GM19025 (cell line): ENCODE measurements around the gene IFITM2.
"Not testable (repeated sequence)": the region's sequence is repeated elsewhere in the genome, so short reads cannot be mapped to it uniquely, and the experiment has no call there.

ENCODE experiments used
- ATAC-seq: cut with Tn5 transposase; IDR thresholded peaks from one replicate; pipeline ENCODE4 v1.9.1; 2021; ENCODE audit warnings: mild to moderate bottlenecking, low read depth, moderate library complexity; ENCODE audit not compliant: unreplicated experiment

Gene IFITM2

DNA sequence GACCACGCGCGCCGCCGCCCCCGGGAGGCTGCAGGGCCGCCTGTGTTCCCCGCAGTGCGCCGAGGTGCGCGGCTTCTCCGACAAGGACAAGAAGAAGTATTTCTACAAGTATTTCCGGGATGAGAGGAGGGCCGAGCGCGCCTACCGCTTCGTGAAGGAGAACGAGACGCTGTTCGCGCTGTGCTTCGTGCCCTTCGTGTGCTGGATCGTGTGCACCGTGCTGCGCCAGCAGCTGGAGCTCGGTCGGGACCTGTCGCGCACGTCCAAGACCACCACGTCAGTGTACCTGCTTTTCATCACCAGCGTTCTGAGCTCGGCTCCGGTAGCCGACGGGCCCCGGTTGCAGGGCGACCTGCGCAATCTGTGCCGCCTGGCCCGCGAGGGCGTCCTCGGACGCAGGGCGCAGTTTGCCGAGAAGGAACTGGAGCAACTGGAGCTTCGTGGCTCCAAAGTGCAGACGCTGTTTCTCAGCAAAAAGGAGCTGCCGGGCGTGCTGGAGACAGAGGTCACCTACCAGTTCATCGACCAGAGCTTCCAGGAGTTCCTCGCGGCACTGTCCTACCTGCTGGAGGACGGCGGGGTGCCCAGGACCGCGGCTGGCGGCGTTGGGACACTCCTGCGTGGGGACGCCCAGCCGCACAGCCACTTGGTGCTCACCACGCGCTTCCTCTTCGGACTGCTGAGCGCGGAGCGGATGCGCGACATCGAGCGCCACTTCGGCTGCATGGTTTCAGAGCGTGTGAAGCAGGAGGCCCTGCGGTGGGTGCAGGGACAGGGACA lies 26.7 kb upstream of the IFITM2 start:
- ATAC-seq: no peak

DNA sequence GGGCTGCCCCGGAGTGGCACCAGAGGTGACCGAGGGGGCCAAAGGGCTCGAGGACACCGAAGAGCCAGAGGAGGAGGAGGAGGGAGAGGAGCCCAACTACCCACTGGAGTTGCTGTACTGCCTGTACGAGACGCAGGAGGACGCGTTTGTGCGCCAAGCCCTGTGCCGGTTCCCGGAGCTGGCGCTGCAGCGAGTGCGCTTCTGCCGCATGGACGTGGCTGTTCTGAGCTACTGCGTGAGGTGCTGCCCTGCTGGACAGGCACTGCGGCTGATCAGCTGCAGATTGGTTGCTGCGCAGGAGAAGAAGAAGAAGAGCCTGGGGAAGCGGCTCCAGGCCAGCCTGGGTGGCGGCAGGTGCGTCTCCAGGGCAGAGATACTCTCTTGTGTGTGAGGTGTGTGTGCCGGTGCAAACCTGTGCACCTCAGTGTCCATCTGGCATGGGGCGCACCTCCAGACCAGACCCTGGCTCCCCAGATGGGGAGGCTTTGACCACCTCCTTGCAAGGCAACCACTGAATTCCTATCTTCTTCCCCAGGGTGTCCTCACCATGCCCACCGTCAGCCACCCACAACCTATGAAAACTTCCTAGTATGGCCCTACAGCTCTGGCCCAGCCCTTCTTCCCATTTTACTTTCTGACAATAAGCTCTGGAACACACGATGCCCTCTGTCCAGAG lies 26.0 kb upstream of the IFITM2 start:
- no peak for ATAC-seq

DNA sequence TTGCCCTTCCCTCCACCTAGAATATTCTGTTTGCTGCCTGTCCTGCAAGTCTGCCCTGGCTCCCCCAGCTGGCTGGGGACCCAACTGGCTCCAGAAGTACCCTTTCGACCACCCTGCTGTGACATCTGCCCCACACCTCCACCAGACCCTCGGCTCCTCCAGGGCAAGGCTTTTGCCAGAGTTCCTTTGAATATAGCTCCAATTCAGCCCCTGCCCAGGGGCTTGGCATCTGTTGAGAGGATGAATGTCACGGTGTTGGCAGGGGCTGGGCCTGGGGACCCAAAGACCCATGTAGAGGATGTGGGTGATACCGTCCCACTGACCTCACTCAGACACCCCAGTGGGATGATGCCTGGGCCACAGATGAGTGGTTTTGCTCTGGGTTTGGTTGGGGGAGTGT lies 25.4 kb upstream of the IFITM2 start:
- no peak for ATAC-seq

DNA sequence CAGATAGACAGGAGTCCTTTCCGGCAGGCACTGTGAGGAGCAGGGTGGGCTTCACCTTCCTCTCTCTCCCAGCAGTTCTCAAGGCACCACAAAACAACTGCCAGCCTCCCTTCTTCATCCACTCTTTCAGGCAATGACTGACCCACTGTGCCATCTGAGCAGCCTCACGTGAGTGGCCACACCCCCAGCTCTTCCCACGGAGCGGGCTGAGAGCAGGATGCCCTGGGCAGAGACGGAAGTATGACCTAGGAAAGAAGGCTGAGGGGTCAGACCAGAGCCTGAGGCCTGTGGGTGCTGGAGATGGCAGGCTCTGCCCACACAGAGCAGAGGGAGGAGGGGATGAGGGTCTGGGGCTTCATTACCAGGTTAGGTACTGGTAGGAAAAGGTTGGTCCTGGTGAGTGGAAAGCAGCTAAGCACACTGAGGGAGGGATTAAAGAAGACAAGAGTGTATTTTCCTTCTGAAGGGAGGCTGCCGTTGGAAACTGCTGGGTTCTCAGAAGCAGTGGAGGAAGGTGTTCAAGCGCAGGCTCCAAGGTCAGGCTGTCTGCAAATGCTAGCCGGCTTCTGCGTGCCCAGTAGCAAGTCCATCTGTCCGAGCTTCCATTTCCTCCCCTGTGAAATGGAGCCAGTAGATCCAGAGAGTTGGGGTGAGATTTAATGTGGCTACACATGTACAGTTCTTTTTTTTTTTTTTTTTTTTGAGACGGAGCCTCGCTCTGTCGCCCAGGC lies 24.8 kb upstream of the IFITM2 start:
- ATAC-seq: no peak

DNA sequence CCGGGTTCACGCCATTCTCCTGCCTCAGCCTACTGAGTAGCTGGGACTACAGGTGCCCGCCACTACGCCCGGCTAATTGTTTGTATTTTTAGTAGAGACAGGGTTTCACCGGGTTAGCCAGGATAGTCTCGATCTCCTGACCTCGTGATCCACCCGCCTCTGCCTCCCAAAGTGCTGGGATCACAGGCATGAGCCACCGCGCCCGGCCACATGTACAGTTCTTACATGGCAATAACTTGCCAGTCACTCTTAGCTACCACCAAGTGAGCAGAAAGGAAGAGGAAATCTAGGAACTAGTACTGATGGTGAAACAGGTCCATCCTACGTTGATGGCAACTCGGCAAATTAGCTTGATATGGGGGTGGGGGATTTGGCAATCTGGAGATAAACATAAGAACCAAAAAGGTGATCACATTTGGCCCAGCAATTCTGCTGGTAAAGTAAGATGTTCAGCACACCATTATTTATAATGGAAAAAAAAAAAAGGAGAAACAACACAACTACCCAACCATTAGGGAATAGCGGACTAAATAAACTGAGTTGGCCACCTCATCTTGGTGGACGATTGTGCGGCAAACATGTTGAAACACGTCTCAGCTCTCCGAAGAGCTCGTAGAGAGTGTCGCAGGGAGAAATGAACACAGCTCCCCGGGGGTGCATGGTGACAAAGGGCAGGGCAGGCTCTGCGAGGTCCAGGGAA lies 24.1 kb upstream of the IFITM2 start:
- ATAC-seq: no peak

DNA sequence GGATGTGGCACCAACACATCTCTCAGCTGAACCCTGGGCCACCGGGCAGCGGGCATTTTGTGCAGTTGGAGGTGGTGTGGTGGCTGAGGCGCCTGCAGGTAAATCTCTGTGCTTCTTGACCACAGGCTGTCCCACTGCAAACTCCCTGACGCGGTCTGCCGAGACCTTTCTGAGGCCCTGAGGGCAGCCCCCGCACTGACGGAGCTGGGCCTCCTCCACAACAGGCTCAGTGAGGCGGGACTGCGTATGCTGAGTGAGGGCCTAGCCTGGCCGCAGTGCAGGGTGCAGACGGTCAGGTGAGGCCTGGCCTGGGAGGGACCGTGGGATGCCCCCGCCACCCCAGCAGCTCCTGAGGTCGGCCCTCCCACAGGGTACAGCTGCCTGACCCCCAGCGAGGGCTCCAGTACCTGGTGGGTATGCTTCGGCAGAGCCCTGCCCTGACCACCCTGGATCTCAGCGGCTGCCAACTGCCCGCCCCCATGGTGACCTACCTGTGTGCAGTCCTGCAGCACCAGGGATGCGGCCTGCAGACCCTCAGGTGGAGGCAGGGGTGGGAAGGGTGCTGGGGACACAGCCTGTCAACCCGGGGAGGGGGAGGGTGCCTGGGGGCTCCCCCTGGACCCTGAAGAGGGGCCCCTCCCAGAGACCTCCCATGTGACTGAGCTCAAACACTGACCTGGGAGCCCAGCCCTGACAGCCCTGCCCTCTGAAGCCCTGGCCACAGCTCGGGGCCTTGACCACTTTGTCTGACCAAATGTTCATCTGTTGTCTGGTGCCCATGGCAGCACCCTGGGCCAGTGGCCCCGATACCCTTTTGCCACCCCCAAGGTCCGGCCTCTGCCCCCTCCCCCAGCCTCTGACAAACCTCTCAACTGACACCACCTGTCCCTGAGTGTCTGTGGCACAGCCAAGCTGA lies 23.3 kb upstream of the IFITM2 start:
- no peak for ATAC-seq

DNA sequence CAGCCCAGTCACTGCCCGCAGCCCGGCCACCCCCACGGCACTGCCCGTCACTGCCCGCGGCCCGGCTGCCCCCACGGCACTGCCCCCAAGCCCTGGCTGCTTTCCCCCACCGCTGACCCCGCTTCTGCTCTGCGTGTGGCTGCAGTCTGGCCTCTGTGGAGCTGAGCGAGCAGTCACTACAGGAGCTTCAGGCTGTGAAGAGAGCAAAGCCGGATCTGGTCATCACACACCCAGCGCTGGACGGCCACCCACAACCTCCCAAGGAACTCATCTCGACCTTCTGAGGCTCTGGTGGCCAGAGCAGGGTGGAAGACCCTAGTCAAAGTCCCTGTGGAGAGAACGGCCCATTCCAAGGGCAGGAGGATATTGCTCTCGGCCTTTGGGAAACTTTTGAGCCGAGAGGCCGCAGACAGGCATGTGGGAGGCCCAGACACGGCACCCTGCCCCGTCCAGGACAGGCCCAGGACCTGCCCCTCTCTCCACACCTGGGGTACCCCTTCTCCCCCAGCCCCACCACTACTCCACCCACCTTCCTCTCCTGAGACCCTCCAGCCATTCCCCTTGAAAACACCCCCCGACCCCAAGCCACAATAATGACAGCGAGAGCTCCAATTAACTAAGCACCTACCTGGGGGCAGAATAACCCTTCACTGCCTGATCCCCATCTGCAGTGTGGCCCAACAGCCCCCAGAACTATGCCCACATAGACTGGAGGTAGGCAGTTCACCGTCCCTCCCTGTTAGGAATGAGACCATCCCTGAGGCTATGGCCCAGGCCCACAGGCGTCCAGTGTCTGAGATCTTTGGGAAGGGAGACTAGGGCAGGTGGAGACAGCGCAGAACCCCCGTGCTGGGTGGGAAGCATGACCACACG lies 22.4 kb upstream of the IFITM2 start:
- no peak for ATAC-seq

DNA sequence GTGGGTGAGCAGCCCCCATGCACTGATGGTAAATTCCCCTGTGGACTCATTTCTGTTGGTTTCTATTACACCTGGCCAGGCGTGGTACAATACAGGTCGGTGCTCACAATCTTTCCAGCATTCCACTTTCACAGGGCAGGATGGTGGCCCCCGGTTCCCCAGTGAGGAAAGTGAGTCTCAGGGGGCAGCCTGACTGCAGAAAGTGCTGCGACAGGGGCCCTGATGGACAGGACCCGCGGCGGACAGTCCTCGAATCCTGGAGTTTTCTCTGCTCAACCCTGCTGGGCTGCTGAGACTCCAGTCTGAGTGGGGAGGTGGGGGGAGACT lies 21.8 kb upstream of the IFITM2 start:
- no peak for ATAC-seq

DNA sequence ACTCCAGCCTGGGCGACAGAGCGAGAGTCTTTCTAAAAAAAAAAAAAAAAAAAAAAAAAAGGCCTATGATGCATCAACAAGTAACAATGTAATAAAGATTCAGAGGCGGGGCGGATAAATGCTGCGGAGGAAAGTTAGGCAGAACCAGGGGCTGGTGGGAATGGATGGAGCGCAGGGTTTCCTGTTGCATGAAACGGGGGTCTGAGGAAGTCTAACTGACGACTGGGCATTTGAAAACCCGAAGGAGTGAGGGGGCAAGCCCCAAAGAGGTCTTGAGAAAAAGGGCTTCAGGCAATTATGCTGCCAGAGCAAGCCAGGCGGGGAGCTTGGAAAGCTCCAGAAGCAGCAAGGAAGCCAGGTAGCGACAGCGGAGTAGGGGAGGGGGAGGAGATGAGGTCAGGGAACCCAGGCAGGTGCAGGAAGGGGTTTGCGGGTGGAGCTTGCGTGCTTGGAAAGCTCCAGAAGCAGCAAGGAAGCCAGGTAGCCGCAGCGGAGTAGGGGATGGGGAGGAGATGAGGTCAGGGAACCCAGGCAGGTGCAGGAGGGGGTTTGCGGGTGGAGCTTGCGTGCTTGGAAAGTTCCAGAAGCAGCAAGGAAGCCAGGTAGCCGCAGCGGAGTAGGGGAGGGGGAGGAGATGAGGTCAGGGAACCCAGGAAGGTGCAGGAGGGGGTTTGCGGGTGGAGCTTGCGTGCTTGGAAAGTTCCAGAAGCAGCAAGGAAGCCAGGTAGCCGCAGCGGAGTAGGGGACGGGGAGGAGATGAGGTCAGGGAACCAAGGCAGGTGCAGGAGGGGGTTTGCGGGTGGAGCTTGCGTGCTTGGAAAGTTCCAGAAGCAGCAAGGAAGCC lies 20.4 kb upstream of the IFITM2 start:
- ATAC-seq: not testable (repeated sequence)

DNA sequence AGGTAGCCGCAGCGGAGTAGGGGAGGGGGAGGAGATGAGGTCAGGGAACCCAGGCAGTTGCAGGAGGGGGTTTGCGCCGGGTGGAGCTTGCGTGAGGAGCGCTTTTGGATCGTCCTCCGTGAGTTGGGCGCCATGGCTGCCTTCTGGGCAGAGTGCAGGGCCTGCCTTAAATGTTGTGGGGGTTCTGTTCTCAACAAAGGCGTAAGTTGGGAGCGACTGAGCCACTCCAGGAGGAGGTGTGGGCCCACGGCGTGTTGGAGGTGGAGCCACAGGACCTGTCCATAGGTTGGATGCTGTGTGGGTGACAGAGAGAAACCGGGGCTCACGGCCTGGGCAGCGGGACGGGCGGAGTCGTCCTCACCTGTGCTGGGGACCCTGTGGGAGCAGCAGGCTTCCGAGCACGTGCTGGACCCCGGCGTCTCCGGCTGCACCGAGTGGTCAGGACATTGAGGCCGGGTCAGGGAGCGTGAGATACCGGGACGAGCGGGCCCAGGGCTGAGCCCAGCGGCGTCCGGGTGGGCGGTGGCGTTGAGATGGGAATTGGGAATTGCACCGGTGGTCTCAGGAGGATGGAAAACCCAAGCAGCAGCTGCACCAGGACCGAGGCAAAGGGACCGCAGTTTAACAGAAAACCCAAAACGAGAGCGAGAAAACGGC lies 19.7 kb upstream of the IFITM2 start:
- ATAC-seq: no peak

DNA sequence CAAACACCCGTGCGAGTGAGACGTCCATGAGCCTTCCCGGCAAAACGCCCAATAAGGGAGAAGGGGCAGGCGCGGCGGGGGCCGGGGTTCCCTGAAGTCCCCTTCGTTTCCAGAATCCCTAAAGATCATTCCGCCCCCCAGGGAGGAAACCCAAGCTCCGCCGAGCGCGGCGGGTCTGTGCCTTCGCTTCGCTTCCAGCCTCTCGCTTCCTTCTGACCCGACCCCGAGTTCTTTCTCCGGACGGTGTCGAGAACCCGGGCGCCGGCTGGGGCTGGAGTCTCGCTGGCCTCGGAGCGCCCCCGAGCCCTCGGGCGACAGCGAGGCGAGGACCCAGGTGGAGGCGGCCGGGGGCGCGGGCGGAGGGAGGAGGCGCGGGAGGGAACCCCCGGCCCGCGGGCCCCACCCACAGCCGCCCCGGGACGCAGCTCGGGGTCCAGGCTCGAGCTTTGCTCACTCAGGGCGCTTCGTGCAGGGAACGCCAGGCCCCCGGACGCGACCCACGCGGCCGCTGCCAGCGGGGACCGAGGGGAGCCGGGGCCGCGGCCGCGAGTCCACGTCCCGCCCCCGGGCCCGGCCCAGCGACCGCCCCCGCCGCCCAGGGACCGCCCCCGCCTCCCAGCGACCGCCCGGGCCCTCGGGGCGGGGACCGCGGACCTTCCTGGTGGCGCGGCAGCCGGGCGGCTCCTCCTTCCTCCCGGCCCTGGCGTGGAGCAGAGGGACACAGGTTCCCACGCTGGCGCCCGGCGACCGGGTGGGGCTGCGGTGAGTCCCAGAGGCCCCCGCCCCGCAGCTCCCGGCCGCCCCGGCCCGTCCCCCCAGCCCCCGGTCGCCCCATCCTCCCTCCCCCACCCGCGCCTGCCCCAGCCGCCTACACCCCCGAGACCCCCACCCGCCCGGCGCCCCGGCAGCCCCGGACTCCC lies 18.9 kb upstream of the IFITM2 start, which contains the start of gene PGGHG:
PGGHG (plus strand) TSS at position 649 of the 920 bp plus-strand sequence. CDS start 691 bp downstream, outside the sequence.
- no peak for ATAC-seq

DNA sequence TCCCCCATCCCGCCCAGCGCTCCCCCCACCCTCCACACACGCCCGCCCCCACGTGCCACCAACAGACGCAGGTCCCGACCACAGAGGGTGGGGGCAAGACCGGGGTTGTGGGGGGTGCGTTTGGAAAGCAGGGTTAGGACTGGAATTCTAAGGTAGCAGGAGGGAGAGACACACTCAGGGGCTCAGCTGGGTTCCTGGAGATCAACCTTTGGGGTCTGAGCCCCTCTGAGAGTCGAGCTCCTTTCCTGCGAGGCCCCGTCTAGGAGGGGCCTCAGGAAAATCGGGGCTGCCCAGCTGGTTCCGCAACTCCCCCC lies 18.3 kb upstream of the IFITM2 start:
- no peak for ATAC-seq

DNA sequence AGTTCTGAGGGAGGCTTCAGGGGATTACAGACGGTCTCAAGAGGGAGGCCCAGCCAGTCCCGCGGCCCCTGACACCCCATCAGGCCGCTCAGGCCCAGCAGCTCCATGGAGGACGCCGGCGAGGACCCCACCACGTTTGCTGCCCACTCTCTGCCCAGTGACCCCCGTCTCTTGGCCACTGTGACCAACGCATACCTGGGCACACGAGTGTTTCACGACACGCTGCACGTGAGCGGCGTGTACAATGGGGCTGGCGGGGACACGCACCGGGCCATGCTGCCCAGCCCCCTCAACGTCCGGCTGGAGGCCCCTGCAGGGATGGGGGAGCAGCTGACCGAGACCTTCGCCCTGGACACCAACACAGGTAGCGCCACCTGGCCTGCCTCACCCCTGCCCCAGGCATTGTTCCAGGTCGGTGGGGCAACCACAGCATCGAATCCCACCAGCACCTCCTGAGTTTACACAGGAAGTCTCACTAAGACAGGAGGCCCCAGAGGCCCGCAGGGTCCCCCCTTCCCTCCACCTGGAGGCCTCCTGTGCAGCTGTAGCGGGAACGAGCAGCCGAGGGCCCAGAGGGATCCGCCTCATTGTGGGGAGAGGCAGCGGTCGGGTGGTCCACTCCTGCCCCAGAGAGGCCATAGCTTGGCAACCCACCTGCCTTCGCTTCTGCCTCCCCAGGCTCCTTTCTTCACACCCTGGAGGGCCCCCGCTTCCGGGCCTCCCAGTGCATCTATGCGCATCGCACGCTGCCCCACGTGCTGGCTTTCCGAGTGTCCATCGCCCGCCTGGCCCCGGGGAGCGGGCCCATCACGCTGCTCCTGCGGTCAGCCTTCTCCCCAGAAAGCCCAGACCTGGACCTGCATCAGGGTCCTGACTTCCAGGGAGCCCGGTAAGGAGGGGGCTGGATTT lies 17.6 kb upstream of the IFITM2 start:
- no peak for ATAC-seq

DNA sequence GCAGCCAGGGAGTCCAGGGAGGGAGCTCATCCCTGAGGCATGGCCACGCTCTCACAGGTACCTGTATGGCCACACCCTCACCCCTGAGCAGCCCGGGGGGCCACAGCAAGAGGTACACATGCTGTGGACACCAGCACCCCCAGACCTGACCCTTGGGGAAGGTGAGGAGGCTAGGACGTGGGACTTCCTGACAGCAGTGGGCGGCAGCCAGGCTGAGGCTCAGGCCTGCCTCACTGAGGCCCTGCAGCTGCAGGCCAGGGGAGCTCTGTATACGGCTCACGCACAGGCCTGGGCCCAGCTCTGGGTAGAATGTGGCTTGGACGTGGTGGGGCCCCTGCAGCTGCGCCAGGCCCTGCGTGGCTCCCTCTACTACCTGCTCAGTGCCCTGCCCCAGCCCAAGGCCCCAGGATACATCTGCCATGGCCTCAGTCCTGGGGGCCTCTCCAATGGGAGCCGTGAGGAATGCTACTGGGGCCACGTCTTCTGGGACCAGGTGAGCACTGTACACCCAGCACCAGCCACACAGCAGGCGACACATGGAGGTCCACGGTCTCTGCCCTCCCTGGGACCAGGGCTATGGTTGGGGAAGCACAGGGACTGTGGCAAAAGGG lies 16.9 kb upstream of the IFITM2 start:
- no peak for ATAC-seq
